ENCODE measurements around the gene INKA1. TPM values are rescaled to one million over a fixed set of nuclear protein-coding genes. Genes with fewer than 3 reads are reported as not detected.
"Not testable (repeated sequence)": the region's sequence is repeated elsewhere in the genome, so short reads cannot be mapped to it uniquely, and the experiment has no call there.

INKA1 gene
- not detected in 2 replicates for total RNA-seq (2014; rRNA removed; shearing (Covaris generic))

DNA sequence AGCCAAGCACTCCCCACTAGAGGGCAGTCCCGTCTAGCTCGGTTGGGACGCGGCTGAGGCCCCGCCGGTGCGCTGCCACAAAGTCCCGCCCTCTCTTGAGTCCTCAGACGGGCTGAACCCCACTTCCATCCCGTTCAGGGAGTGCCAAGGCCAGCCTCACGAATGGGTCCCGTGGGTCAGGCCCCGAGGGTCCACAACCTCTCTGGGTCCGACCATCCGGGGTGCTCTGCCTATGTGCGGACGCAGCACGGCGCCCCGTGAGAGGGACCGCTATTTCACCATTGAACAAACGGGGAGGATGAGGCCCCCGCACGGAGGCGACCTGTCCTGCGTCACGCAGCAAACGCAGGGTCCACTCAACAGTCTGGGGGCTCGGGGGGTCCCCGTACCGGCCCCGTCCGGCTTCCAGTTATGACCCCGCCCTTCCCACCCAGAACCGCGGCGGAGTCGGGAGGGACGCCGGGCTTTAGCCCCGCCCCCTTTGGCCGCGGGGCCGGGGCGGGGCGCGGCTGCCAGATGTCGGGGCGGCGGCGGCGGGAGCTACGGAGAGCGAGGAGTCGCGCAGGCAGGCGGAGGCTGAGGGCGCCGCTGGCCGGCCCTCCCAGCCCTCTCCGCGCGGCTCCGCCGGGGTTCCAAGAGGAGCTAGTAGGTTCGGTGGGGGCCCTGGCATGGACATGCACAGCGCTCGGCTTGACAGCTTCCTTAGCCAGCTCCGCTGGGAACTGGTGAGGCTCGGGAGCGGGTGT, at the start of gene INKA1:
Gene INKA1 (plus strand): TSS at position 543 of the 746 bp plus-strand sequence. CDS start 132 bp downstream, at position 675.
- DNase-seq (ENCODE audit: low read depth), result peak; percentile 87

DNA sequence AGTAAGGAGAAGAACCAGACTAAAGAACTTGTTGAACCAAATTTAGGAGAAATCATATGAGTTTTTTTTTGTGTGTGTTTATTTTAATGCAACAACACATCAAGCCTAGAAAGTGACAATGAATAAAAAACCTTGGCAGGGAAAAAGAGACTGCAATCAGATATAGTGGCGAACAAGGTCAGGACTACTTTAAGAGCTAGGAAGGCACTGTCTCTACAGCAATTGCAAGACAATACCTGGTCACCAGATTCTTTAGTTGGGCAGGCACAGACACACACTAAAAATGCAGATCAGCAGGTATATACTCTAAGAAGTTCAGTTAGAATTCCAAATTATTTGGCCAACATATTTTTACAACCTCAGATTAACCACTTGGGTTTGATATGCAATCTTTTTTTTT, 48.5 kb upstream of the INKA1 start:
- DNase-seq (ENCODE audit: low read depth), result no peak

DNA sequence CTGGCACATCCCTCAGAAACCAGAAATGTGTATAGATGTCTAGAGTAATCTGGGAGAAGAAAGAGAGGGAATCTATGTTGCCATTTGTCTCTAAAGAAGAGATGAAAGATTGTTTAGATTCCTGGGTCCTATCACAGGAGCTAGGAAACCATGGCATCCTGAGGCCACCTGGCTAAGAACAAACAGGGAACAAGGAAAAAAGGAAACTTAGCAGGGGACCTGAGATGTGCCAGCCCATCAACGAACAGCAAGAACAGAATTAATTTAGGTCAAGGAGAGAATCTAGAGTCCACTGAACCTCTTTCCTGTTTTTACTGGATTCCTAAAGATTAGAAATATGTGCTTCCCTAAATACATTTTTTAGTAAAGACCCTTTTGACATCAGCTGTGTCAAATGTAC, 47.0 kb upstream of the INKA1 start:
- no peak for DNase-seq (ENCODE audit: low read depth)

DNA sequence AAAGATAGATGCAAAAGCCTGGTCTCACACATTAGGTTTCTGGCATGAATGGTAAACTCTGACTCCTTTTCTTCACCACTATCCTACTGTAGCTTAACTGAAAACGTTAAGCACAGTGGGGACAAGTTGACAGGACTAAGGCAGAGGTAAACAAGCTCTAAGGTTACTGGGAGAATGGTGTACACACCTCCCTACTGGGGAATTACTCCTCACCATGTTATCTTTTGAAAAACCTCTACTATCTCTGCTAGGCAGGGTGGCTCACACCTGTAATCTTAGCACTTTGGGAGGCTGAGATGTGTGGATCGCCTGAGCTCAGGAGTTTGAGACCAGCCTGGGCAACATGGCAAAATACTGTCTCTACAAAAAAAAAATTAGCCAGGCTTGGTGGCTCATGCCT, 45.9 kb upstream of the INKA1 start:
- no peak for DNase-seq (ENCODE audit: low read depth)

DNA sequence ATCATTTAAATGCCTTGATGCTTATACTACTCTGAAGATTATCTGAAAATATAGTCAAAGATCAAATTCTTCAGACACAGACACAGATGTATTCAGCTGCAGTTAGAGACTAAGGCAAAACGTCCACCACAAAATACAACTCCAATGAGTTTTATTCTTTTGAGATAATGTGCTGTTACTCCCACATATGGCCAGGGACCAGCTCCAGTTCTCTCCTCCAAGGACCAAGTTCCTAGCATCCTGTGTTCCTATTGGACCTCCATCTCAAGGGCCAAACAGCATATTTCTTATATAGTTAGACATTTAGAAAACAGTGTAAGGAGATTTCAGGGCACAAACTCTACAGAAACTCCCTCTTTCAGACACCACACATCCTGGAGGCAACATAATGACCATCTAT, 43.8 kb upstream of the INKA1 start:
- no peak for DNase-seq (ENCODE audit: low read depth)

DNA sequence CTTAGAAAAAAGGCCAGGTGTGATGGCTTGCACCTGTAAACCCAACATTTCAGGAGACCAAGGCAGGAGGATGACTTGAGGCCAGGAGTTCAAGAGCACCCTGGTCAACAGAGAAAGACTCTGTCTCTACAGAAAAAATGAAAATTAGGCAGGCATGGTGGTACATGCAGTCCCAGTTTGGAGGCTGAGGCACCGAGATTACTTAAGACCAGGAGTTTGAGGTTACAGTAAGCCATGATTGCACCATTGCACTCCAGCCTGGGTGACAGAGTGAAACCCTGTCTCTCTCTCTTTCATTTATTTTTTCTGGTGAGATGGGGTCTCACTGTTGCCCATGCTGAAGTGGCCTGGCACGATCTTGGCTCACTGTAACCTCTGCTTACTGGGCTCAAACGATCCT, 41.4 kb upstream of the INKA1 start:
- no peak for DNase-seq (ENCODE audit: low read depth)

DNA sequence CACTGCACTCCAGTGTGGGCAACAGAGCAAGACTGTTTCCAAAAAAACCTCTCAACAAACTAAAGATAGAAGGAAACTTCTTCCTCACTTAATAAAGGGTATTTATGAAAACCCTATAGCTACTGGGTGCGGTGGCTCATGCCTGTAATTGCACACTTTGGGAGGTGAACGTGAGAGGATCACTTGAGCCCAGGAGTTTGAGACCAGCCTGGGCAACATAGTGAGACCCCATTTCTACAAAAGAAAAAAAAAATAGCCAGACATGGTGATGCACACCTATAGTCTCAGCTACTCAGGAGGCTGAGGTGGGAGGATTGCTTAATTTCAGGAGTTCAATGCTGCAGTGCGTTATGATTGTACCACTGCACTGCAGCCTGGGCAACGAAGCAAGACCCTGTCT, 39.1 kb upstream of the INKA1 start:
- no peak for DNase-seq (ENCODE audit: low read depth)

DNA sequence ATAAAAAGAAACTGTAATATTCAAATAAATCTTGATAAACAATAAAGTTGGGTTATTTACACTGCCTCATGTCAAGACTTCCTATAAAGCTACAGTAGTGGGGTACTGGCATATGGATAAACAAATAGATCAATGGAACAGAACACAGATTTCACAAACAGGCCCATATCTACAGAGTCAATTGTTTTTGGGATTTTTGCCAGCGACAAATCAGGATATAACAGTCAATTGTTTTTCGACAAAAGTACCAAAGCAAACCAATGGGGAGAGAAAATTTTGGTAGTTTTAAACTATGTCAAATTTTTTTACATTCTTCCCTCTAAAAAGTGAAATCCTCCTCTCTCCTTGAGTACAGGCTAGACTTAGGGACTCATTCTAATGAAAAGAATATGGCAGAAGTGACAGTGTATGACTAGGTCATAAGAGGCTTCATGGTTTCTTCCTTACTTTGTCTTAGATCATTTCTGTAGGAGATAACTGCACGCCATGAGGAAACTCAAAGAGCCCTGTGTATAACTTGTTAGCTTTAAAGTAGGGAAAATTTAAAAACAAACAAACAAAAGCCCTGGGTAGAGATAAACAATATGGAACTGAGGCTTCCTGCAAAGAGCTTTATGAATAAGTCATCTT, 33.7 kb upstream of the INKA1 start:
- DNase-seq (ENCODE audit: low read depth), result no peak

DNA sequence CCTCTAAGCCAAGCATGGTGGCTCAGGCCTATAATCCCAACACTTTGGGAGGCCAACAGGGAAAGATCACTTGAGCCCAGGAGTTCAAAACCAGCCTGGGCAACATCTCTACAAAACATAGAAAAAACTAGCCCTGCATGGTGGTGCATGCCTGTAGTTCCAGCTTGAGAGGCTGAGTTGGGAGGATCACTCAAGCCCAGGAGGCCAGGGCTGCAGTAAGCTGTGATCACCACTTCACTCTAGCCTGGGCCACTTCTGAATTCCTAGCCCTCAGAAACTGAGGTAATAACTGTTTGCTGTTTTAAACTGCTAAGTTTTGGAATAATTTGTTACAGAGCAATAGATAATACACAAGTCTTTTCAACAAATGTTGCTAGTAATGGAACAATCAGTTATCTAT, 33.1 kb upstream of the INKA1 start:
- DNase-seq (ENCODE audit: low read depth), result no peak

DNA sequence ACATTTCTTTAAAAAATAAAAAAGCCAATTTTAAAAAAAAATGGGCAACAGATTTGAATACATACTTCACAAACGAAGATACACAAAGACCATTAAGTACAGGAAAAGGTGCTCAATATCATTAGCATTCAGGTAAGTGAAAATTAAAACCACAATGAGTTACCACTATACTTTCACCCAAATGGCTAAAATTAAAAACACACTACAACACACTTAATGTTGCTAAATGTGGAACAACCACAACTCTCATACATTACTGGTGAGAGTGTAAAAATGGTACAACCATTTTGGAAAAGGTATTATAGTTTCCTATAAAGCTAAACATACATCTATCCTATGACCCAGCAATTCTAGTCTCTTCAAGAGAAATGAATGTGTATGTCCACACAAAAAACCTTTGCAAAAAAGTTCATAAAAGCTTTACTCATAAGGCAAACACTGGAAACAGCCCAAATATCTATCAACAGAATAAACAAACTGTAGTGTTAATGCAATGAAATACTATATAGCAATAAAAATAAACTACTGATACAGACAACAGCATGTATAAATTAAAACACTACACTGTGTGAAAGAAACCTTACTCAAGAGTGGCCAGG, 31.6 kb upstream of the INKA1 start:
- no peak for DNase-seq (ENCODE audit: low read depth)

DNA sequence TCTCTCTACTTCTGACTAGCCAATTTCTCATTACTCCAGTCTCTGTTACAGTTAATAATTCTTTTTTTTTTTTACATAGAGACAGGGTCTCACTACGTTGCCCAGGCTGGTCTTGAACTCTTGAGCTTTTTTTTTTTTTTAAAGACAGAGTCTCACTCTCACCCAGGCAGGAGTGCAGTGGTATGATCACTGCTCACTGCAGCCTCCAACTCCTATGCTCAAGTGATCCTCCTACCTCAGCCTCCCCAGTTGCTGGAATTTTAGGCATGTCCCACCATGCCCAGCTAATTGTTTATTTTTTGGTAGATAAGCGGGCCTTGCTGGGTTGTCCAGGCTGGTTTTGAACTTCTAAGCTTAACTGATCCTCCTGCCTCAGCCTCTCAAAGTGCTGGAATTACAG, 30.4 kb upstream of the INKA1 start:
- no peak for DNase-seq (ENCODE audit: low read depth)

DNA sequence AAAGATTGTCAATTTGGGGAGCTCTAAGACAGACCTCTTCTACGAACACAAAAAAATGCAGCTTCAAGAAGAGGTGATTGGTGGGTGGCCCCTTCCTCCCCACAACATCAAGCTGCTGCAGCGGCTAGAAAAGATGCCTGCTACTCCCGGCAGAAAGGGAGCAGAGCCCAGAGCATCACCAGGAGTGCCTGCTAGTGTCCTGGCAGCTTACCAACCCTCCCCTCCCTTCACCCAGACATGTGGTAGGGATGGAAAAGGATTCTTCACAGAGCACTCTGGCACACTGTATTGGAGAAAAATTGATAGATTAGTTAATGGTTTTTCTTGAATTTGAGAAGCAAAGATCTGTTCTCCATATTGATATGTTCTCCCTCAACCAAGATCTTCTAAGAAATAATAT, 27.5 kb upstream of the INKA1 start:
- no peak for DNase-seq (ENCODE audit: low read depth)

DNA sequence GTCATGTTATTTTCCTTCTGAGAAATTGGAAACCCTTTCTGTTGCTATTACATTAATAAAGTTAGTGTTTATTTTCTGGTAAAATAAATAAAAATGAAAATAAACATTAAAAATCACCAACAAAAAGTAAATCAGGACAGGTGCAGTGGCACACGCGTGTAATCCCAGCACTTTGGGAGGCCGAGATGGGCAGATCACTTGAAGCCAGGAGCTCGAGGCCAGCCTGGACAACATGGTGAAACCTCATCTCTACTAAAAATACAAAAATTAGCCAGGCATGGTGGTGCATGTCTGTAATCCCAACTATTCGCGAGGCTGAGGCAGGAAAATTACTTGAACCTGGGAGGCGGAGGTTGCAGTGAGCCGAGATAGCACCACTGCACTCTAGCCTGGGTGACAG, 27.0 kb upstream of the INKA1 start:
- DNase-seq (ENCODE audit: low read depth), result not testable (repeated sequence)

DNA sequence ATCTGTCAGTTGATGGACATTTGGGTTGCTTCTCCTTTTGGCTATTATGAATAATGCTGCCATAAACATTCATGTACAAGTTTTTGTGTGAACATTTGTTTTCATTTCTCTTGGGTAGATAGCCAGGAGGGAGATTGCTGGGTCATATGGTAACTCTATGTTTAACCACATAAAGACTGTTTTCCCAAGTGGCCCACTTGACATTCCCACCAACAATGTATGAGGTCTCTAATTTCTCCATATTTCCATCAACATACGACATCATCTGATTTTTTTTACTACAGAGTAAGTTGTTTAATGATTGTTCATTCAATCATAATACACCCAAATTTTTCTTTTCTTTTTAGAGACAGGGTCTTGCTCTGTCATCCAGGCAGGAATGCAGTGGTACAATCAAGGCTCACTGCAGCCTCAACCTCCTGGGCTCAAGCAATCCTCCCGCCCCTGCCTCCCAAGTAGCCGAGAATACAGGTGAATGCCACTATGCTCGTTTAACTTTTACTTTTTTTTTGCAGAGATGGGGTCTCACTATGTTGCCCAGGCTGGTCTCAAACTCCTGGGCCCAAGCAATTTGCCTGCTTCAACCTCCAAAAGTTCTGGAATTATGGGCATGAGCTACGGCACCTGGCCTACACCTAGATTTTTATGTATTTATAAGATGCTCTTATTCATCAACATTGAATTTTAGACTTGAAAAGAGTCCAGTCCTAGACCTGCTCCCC, 23.5 kb upstream of the INKA1 start:
- DNase-seq (ENCODE audit: low read depth), result no peak

DNA sequence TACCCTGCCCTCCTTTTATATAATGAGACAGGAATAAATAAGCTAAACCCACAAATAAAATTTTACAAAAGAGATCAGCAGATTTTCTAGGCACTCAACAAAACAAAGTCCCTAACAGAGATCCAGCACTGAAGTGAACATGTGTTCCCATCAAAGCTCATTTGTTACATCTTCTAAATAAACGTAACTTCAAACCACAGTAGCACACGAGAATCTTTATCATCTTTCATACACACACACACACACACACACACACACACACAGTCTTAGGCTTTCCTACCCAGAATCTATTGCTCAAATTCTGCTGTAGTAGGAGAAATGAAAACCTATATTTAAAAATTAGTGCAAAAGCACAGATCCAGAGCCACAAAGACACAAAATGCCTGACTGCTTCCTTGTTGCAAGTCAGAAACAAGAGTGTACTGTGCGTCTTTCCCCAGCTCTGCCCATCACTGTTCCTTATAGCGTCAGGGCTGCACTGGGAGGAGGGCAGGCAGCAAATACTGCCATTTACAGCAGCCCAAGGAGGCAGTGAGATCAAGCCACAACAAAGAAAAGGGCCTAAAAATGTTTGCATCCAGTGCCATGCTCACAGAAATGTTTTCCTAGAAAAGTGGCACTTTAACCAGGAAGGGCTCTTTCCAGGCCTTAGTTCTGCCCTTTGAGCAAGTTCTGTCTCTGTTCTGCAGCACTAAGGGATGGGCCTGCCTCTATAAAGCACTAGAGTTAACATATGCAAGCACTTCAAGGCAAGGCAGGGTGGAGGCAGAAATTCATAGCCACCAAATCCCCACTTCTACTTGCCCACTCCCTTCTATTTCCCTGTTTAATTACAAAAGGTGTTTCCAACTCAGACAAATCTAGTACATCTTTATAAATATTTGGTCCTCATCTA, 22.7 kb upstream of the INKA1 start:
- no peak for DNase-seq (ENCODE audit: low read depth)

DNA sequence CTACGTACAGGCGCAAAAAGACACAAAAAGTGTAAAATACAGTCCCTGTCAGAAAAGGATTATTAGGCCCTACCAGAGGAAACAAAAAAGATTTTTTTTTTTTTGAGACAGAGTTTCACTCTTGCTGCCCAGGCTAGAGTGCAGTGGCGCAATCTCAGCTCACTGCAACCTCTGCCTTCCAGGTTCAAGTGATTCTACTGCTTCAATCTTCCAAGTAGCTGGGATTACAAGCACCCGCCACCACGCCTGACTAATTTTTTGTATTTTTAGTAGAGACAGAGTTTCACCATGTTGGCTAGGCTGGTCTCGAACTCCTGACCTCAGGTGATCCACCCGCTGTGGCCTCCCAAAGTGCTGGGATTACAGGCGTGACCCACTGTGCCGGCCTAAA, 22.1 kb upstream of the INKA1 start:
- DNase-seq (ENCODE audit: low read depth), result not testable (repeated sequence)

DNA sequence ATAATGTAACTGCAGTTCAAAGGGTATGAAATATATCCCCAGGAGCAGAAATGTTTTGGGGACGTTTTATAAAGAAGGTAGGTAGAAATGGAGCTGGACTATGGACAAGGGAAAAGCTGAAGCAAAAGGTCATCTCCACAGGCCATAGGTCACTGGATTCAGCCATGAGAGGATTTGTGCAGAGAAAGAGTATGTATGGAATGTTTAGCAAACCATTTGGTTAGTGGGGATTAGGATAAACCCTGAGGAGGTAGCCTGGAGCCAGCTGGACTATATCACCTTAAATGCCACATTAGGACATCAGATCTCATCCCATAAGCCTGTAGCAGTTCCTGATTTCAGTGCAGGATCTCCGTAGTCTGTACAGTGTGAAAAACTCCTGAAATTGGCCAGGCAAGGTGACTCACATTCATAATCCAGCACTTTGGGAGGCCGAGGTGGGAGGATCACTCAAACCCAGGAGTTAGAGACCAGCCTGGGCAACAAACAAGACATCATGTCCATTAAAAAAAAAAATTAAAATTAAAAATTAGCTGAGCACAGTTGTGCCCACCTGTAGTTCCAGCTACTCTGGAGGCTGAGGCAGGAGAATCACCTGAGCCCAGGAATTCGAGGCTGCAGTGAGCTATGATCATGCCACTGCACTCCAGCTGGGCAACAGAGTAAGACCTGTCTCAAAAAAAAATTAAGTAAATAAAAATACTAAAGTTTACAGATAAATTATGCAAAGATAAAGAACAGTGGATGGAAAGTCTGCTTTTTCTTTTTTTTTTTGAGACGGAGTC, 21.5 kb upstream of the INKA1 start:
- no peak for DNase-seq (ENCODE audit: low read depth)

DNA sequence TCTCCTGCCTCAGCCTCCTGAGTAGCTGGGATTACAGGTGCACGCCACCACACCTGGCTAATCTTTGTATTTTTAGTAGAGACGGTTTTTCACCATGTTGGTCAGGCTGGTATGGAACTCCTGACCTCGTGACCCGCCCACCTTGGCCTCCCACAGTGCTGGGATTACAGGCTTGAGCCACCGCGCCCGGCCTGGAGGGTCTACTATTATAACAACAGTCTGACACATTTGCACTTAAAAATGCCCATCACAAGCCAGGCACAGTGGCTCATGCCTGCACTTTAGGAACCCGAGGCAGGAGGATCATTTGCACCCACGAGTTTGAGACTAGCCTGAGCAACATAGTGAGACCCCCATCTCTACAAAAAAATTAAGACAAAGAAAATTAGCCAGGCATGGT, 20.8 kb upstream of the INKA1 start:
- DNase-seq (ENCODE audit: low read depth), result not testable (repeated sequence)

DNA sequence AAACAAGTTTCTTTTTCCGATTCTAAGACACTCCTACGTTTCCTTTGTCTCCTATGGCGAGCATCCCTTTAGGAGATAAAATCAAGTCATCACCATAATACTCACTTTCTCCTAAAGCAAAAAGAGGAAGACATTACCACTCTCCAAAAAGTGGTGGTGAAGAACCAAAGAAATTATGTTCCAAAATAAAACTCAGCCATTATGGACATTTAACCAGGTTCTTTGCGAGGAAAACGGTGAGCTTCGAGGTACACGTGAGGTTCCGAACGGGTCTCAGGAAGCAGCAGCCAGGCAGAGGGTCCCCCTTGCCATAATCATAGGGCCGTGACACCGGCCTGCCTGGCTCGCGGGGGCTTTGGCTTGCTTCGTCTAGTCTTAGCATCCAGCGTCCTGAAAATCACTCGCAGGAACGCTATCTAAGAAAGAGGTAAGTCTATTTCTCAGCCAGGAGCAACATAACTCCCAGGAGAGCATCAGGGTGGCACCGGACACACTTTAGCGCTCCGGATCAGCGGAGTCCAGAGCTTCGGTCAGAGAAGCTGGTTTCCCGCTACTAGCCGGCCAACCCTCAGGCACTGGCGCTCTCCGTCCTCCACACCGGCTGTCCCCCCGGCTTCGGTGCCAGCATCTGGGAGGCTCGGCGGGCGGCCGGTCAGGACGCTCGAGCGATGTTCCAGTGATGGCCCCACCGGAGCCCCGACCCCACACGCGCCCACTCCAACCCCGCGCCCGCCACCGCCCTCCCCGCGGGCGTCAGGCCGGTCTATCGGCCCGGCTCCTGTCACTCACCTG, 17.3 kb upstream of the INKA1 start:
- peak; percentile 21 for DNase-seq (ENCODE audit: low read depth)

Measured in Daoy (cell line).